IPS DF 6.9 (cell line): ENCODE measurements around the gene VPS52.
"Not testable (repeated sequence)": the region's sequence is repeated elsewhere in the genome, so short reads cannot be mapped to it uniquely, and the experiment has no call there.

Source experiments
- DNase-seq: peaks from one replicate; pipeline ENCODE4 v3.0.0-alpha.2; 2013; ENCODE audit warnings: low read depth, low spot score
- H3K27ac ChIP-seq: one replicate; pipeline ENCODE4 v1.5.1; 2013; ENCODE audit warnings: low read length, control low read depth
- H3K27me3 ChIP-seq: 2 replicates; pipeline ENCODE4 v1.6.1; 2013; ENCODE audit warnings: mild to moderate bottlenecking, low read length; ENCODE audit not compliant: control insufficient read depth, insufficient read depth
- H3K36me3 ChIP-seq: 2 replicates; pipeline ENCODE4 v1.6.1; 2013; ENCODE audit warnings: low read length; ENCODE audit not compliant: control insufficient read depth, insufficient read depth
- H3K4me1 ChIP-seq: 2 replicates; pipeline ENCODE4 v1.6.1; 2013; ENCODE audit warnings: low read length; ENCODE audit not compliant: control insufficient read depth, insufficient read depth
- H3K4me3 ChIP-seq: 2 replicates; pipeline ENCODE4 v1.5.1; 2013; ENCODE audit warnings: mild to moderate bottlenecking, low read length
- H3K9me3 ChIP-seq: 2 replicates; pipeline ENCODE4 v1.6.1; 2013; ENCODE audit warnings: low read length, inconsistent platforms; ENCODE audit not compliant: control insufficient read depth, insufficient read depth
- whole genome bisulfite sequencing: extraction: QIAGEN DNeasy Blood & Tissue Kit; methylation state at CpG from one replicate; pipeline ENCODE4 v1.1.7; 2013; ENCODE audit warnings: mixed read lengths, missing lambda C conversion rate; ENCODE audit not compliant: insufficient read length, insufficient coverage; 5-methylcytosine and 5-hydroxymethylcytosine counted together

Gene VPS52

GRCh38 chr6:33278810-33279209 lies 7.1 kb upstream of the VPS52 start:
- DNase-seq = no peak
- peaks cover 24% of the 10 kb centered on the region for H3K36me3 ChIP-seq
- H3K4me3 ChIP-seq = no peak overlapping the region
- no CpG with 5 or more reads among the region's 3 CpGs for WGBS
- no peaks in the 10 kb centered on the region for H3K27me3 ChIP-seq
- H3K4me1 ChIP-seq = peaks cover 1% of the 10 kb centered on the region; the same call in 1 of the 2 replicates
- no peaks in the 10 kb centered on the region for H3K9me3 ChIP-seq
- H3K27ac ChIP-seq = no peak overlapping the region

- no peak for DNase-seq
- Histone ChIP-seq H3K36me3 (peaks cover 24% of the 10 kb centered on the region), H3K4me3 (no peak overlapping the region), H3K4me1 (peaks cover 1% of the 10 kb centered on the region; the same call in 1 of the 2 replicates), H3K27me3 (no peaks in the 10 kb centered on the region), H3K9me3 (no peaks in the 10 kb centered on the region), H3K27ac (no peak overlapping the region)
- WGBS = no CpG with 5 or more reads among the region's 9 CpGs
Measured at GRCh38 chr6:33278392-33278741, 6.7 kb upstream of the VPS52 start.

- H3K9me3 ChIP-seq = no peaks in the 10 kb centered on the region
- peaks cover 24% of the 10 kb centered on the region for H3K36me3 ChIP-seq
- peaks cover 1% of the 10 kb centered on the region; the same call in 1 of the 2 replicates for H3K4me1 ChIP-seq
- WGBS = no CpG with 5 or more reads among the region's 39 CpGs
- no peak for DNase-seq
- no peak overlapping the region for H3K27ac ChIP-seq
- no peaks in the 10 kb centered on the region for H3K27me3 ChIP-seq
- peak overlapping the region; percentile 41; the same call in 1 of the 2 replicates for H3K4me3 ChIP-seq
Measured at GRCh38 chr6:33277663-33278391, 6.2 kb upstream of the VPS52 start.

GRCh38 chr6:33276864-33277662 lies 5.4 kb upstream of the VPS52 start, which contains the start of gene B3GALT4:
Gene B3GALT4 (plus strand): TSS chr6:33277123. CDS start chr6:33277420, 297 bp downstream.
- peaks cover 24% of the 10 kb centered on the region for H3K36me3 ChIP-seq
- H3K4me3 ChIP-seq = peak within 1 kb of the TSS; percentile 41; the same call in 1 of the 2 replicates
- H3K4me1 ChIP-seq = peaks cover 1% of the 10 kb centered on the region; the same call in 1 of the 2 replicates
- WGBS = no CpG with 5 or more reads among the region's 80 CpGs
- H3K27me3 ChIP-seq = no peaks in the 10 kb centered on the region
- no peaks in the 10 kb centered on the region for H3K9me3 ChIP-seq
- no peak within 1 kb of the TSS for H3K27ac ChIP-seq
- DNase-seq = no peak

GRCh38 chr6:33276581-33276863 lies 4.8 kb upstream of the VPS52 start:
- Histone ChIP-seq H3K27me3 (no peaks in the 10 kb centered on the region), H3K36me3 (peaks cover 24% of the 10 kb centered on the region), H3K27ac (no peak overlapping the region), H3K9me3 (no peaks in the 10 kb centered on the region), H3K4me3 (peak overlapping the region; percentile 41; the same call in 1 of the 2 replicates), H3K4me1 (peaks cover 1% of the 10 kb centered on the region; the same call in 1 of the 2 replicates)
- no peak for DNase-seq

GRCh38 chr6:33275795-33276580 lies 4.3 kb upstream of the VPS52 start:
- not testable (repeated sequence) for H3K9me3 ChIP-seq, H3K27me3 ChIP-seq, H3K4me3 ChIP-seq, H3K27ac ChIP-seq, H3K4me1 ChIP-seq, DNase-seq
- WGBS = no CpG with 5 or more reads among the region's 16 CpGs
- peaks cover 24% of the 10 kb centered on the region for H3K36me3 ChIP-seq

GRCh38 chr6:33273924-33274902 lies 2.5 kb upstream of the VPS52 start:
- H3K4me1 ChIP-seq = no peaks in the 10 kb centered on the region; the same call in 1 of the 2 replicates
- H3K36me3 ChIP-seq = peaks cover 14% of the 10 kb centered on the region
- no peaks in the 10 kb centered on the region for H3K27me3 ChIP-seq
- no peak overlapping the region for H3K4me3 ChIP-seq
- no peak for DNase-seq
- 100% methylated on average over 3 of the region's 14 CpGs for WGBS
- no peak overlapping the region for H3K27ac ChIP-seq
- no peaks in the 10 kb centered on the region for H3K9me3 ChIP-seq

- no peak for DNase-seq
- peak overlapping the region; percentile 92; the same call in 1 of the 2 replicates for H3K4me3 ChIP-seq
- H3K27me3 ChIP-seq = no peaks in the 10 kb centered on the region
- H3K9me3 ChIP-seq = no peaks in the 10 kb centered on the region
- no peak overlapping the region for H3K27ac ChIP-seq
- H3K4me1 ChIP-seq = no peaks in the 10 kb centered on the region
- WGBS = no CpG with 5 or more reads among the region's 11 CpGs
- H3K36me3 ChIP-seq = peaks cover 11% of the 10 kb centered on the region; the same call in 1 of the 2 replicates
Measured at GRCh38 chr6:33273129-33273923, 1.6 kb upstream of the VPS52 start.
